ENCODE measurements around the gene DEPP1. TPM values are rescaled to one million over a fixed set of nuclear protein-coding genes. Genes with fewer than 3 reads are reported as not detected.

Gene DEPP1
- total and polyA plus RNA-seq, 2 of the 13 experiments (the other 11 are each of a cell fraction or from before 2014, with no cell fraction given): 14.8 to 270 TPM

DNA sequence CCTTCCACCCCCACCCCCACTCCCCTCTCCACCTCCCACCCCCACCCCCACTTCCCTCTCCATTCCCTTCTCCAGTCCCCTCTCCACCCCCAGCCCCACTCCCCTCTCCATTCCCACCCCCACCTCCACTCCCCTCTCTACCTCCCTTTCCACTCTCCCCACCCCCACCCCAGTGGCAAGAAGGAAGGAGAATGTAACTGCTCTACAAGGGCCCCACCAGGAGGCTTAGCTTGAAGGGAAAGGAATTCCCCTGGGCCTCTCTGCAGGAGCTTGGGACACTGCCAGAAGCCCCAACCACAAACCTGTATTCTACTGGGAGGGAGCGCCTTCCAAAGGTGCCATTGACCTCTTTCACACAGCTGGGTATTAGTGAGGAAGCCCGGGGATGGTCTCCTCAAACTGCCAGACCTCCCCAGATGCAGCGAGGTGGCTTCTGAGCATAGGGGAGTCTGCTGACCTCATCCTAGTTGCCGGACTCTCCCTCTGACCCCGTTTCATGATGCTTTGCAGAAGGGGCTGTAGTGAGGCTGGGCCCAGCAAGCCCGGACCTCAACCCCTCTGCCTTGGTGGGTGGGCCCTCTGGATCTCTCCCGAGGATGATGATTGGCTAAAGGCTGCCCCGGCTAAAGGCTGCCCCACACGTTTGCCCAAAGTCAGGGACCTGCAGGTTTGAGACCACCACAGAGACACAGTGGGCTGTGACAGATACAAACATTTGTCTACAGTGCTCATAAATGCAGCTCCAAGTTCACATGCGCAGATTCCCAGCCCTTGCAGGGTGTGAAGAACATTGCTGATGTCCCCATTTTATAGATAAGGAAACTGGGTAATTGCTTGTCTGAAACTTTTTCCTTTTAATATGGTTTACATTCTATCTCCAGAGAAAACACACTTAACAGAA lies 2.9 kb downstream of the DEPP1 start (continued):
- TF ChIP-seq, protein P1, sequence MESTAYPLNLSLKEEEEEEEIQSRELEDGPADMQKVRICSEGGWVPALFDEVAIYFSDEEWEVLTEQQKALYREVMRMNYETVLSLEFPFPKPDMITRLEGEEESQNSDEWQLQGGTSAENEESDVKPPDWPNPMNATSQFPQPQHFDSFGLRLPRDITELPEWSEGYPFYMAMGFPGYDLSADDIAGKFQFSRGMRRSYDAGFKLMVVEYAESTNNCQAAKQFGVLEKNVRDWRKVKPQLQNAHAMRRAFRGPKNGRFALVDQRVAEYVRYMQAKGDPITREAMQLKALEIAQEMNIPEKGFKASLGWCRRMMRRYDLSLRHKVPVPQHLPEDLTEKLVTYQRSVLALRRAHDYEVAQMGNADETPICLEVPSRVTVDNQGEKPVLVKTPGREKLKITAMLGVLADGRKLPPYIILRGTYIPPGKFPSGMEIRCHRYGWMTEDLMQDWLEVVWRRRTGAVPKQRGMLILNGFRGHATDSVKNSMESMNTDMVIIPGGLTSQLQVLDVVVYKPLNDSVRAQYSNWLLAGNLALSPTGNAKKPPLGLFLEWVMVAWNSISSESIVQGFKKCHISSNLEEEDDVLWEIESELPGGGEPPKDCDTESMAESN (CRISPR knock-in tag; conservative IDR thresholded peaks at IDR 0.05): no peak
- TF ChIP-seq PITX1 (CRISPR knock-in tag; IDR thresholded peaks at IDR 0.05) (peak; percentile 64), NCOA5 (CRISPR knock-in tag; IDR thresholded peaks at IDR 0.05) (peak; percentile 92), PHF5A (CRISPR knock-in tag; IDR thresholded peaks at IDR 0.05; ENCODE audit: low read depth, unreplicated experiment) (peak; percentile 48), ZNF598 (CRISPR knock-in tag; IDR thresholded peaks at IDR 0.05; ENCODE audit: borderline replicate concordance) (no peak), NR1H2 (CRISPR knock-in tag; IDR thresholded peaks at IDR 0.05; ENCODE audit: borderline replicate concordance, low read depth) (peak; percentile 69; the same call in 1 of the 2 replicates), MAZ (IDR thresholded peaks at IDR 0.05; ENCODE audit: borderline replicate concordance, low read depth, low read length) (no peak), MAZ (CRISPR knock-in tag; IDR thresholded peaks at IDR 0.05; ENCODE audit: low read depth) (peak; percentile 42; the same call in 1 of the 2 replicates), FOXK1 (CRISPR knock-in tag; IDR thresholded peaks at IDR 0.05; ENCODE audit: borderline replicate concordance, low read depth) (peak; percentile 55; the same call in 1 of the 2 replicates), AHR (CRISPR knock-in tag; IDR thresholded peaks at IDR 0.05) (no peak), RAD21 (CRISPR knock-in tag; IDR thresholded peaks at IDR 0.05) (peak; percentile 30; the same call in 1 of the 2 replicates)
- TF ChIP-seq, protein P2, sequence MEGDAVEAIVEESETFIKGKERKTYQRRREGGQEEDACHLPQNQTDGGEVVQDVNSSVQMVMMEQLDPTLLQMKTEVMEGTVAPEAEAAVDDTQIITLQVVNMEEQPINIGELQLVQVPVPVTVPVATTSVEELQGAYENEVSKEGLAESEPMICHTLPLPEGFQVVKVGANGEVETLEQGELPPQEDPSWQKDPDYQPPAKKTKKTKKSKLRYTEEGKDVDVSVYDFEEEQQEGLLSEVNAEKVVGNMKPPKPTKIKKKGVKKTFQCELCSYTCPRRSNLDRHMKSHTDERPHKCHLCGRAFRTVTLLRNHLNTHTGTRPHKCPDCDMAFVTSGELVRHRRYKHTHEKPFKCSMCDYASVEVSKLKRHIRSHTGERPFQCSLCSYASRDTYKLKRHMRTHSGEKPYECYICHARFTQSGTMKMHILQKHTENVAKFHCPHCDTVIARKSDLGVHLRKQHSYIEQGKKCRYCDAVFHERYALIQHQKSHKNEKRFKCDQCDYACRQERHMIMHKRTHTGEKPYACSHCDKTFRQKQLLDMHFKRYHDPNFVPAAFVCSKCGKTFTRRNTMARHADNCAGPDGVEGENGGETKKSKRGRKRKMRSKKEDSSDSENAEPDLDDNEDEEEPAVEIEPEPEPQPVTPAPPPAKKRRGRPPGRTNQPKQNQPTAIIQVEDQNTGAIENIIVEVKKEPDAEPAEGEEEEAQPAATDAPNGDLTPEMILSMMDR (CRISPR knock-in tag; IDR thresholded peaks at IDR 0.05): peak; percentile 1; the same call in 1 of the 2 replicates
- TF ChIP-seq, protein P3, sequence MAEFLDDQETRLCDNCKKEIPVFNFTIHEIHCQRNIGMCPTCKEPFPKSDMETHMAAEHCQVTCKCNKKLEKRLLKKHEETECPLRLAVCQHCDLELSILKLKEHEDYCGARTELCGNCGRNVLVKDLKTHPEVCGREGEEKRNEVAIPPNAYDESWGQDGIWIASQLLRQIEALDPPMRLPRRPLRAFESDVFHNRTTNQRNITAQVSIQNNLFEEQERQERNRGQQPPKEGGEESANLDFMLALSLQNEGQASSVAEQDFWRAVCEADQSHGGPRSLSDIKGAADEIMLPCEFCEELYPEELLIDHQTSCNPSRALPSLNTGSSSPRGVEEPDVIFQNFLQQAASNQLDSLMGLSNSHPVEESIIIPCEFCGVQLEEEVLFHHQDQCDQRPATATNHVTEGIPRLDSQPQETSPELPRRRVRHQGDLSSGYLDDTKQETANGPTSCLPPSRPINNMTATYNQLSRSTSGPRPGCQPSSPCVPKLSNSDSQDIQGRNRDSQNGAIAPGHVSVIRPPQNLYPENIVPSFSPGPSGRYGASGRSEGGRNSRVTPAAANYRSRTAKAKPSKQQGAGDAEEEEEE (CRISPR knock-in tag; IDR thresholded peaks at IDR 0.05; ENCODE audit: borderline replicate concordance): peak; percentile 18; the same call in 1 of the 2 replicates
- TF ChIP-seq, protein P4, sequence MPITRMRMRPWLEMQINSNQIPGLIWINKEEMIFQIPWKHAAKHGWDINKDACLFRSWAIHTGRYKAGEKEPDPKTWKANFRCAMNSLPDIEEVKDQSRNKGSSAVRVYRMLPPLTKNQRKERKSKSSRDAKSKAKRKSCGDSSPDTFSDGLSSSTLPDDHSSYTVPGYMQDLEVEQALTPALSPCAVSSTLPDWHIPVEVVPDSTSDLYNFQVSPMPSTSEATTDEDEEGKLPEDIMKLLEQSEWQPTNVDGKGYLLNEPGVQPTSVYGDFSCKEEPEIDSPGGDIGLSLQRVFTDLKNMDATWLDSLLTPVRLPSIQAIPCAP (CRISPR knock-in tag; IDR thresholded peaks at IDR 0.05; ENCODE audit: low read depth): 0 out of 2 replicates have a peak, but pooled peaks have one; percentile 49
- TF ChIP-seq, protein P5, sequence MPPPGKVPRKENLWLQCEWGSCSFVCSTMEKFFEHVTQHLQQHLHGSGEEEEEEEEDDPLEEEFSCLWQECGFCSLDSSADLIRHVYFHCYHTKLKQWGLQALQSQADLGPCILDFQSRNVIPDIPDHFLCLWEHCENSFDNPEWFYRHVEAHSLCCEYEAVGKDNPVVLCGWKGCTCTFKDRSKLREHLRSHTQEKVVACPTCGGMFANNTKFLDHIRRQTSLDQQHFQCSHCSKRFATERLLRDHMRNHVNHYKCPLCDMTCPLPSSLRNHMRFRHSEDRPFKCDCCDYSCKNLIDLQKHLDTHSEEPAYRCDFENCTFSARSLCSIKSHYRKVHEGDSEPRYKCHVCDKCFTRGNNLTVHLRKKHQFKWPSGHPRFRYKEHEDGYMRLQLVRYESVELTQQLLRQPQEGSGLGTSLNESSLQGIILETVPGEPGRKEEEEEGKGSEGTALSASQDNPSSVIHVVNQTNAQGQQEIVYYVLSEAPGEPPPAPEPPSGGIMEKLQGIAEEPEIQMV (CRISPR knock-in tag; IDR thresholded peaks at IDR 0.05; ENCODE audit: low read depth): peak; percentile 70
